HCT116 (cell line): ENCODE results near the gene CACNG6. TPM values are rescaled to one million over a fixed set of nuclear protein-coding genes. Genes with fewer than 3 reads are reported as not detected.

Experiments
- ATAC-seq: fragments of 200-7000 bp; cut with Tn5 transposase; 2 replicates; pipeline ENCODE4 v1.9.1; 2020; ENCODE audit warnings: mild to moderate bottlenecking, moderate library complexity
- BruUV-seq: library from RNA; stranded (reverse); fragments of 400-500 nt; replicated peaks from 2 replicates; lab custom pipeline; 2021; lab: Mats Ljungman, UMichigan
- CTCF ChIA-PET: fragments of 300-600 bp; sonication (Branson Sonifier 250); formaldehyde crosslinking; loops from one replicate; lab custom pipeline; 2021; ENCODE audit warnings: antibody characterized with exemption; lab: Charles Lee
- POLR2A ChIA-PET: fragments of 300-600, 350-600 bp; sonication (Branson Sonifier 250); formaldehyde crosslinking; loops from one replicate; lab custom pipeline; 2021; ENCODE audit warnings: antibody characterized with exemption; lab: Charles Lee
- RAD21 ChIA-PET, 2 experiments: fragments of 300-600 bp; sonication (Branson Sonifier 250); formaldehyde crosslinking; loops; one replicate each; lab custom pipeline; 2023; ENCODE audit warnings: low total read pairs in 2 of 2; ENCODE audit not compliant: uncharacterized antibody in 2 of 2, unreplicated experiment in 2 of 2, low non-redundant PET in 1 of 2; lab: Charles Lee
- DNase-seq: peaks from one replicate; pipeline ENCODE4 v3.0.0-alpha.2; 2010; ENCODE audit warnings: low read depth, low spot score
- H2AFZ ChIP-seq: fragments of 200-600 bp; shearing (Covaris generic), sonication (generic); 2 replicates; pipeline ENCODE4 v1.6.1; 2017; ENCODE audit warnings: low read depth, mixed run types, mixed read lengths, antibody characterized with exemption, low read length; ENCODE audit not compliant: poor library complexity, severe bottlenecking
- H3K27ac ChIP-seq: 2 replicates; pipeline ENCODE4 v1.5.1; 2012; ENCODE audit warnings: low read depth, low read length
- H3K27me3 ChIP-seq: fragments of 200-600 bp; sonication (generic); 2 replicates; pipeline ENCODE4 v1.6.1; 2016; ENCODE audit warnings: mixed run types, low read length, mixed read lengths; ENCODE audit not compliant: insufficient read depth
- H3K36me3 ChIP-seq, 2 experiments: fragments of 200-500 bp in 1 of 2; fragments of 200-600 bp in 1 of 2; sonication (Bioruptor generic) in 1 of 2; sonication (generic) in 1 of 2; 2 replicates each; pipeline versions ENCODE4 v1.5.1 to v1.6.1; 2014 to 2016; ENCODE audit warnings: low read length in 2 of 2, inconsistent platforms in 1 of 2, mixed read lengths in 1 of 2, mixed run types in 1 of 2; ENCODE audit not compliant: insufficient read depth in 2 of 2, control insufficient read depth in 1 of 2
- H3K4me1 ChIP-seq, 2 experiments: fragments of 200-600 bp in 1 of 2; sonication (generic) in 1 of 2; 2 replicates each; pipeline versions ENCODE4 v1.5.1 to v1.6.1; 2012 to 2017; ENCODE audit warnings: low read length in 2 of 2, inconsistent platforms in 1 of 2, mild to moderate bottlenecking in 1 of 2, mixed read lengths in 1 of 2, mixed run types in 1 of 2, moderate library complexity in 1 of 2; ENCODE audit not compliant: insufficient read depth in 2 of 2, control insufficient read depth in 1 of 2
- H3K4me2 ChIP-seq: fragments of 200-600 bp; sonication (generic); 2 replicates; pipeline ENCODE4 v1.6.1; 2017; ENCODE audit warnings: mixed run types, low read length, mixed read lengths
- H3K4me3 ChIP-seq, 2 experiments: fragments of 200-600 bp in 1 of 2; sonication (generic) in 1 of 2; replicated peaks in 1 of 2; 2 replicates each; pipeline ENCODE4 v1.5.1; 2011 to 2016; ENCODE audit warnings: low read length in 2 of 2, control low read depth in 1 of 2, low read depth in 1 of 2, mild to moderate bottlenecking in 1 of 2, mixed read lengths in 1 of 2, mixed run types in 1 of 2
- H3K79me2 ChIP-seq: fragments of 200-600 bp; sonication (generic); 2 replicates; pipeline ENCODE4 v1.6.1; 2017; ENCODE audit warnings: mild to moderate bottlenecking, mixed run types, low read length, moderate library complexity, mixed read lengths; ENCODE audit not compliant: insufficient read depth
- H3K9ac ChIP-seq: fragments of 200-600 bp; sonication (generic); 2 replicates; pipeline ENCODE4 v1.6.1; 2016; ENCODE audit warnings: low read length, mixed read lengths
- H3K9me2 ChIP-seq: fragments of 200-600 bp; sonication (generic), shearing (Covaris generic); 2 replicates; pipeline ENCODE4 v1.6.1; 2017; ENCODE audit warnings: mixed run types, mild to moderate bottlenecking, moderate library complexity; ENCODE audit not compliant: insufficient read depth
- H3K9me3 ChIP-seq, 2 experiments: fragments of 200-500 bp in 1 of 2; fragments of 200-600 bp in 1 of 2; sonication (Bioruptor generic) in 1 of 2; sonication (generic) in 1 of 2; 2 replicates each; pipeline ENCODE4 v1.6.1; 2014 to 2017; ENCODE audit warnings: low read length in 2 of 2, mixed read lengths in 2 of 2, inconsistent platforms in 1 of 2, low read depth in 1 of 2, mild to moderate bottlenecking in 1 of 2, mixed run types in 1 of 2, moderate library complexity in 1 of 2; ENCODE audit not compliant: control insufficient read depth in 1 of 2, insufficient read depth in 1 of 2
- H4K20me1 ChIP-seq: fragments of 200-600 bp; sonication (generic), shearing (Covaris generic); 2 replicates; pipeline ENCODE4 v1.6.1; 2017; ENCODE audit warnings: mixed run types, mild to moderate bottlenecking, moderate library complexity; ENCODE audit not compliant: insufficient read depth
- CBX3 ChIP-seq: IDR thresholded peaks from 2 replicates; pipeline ENCODE4 v1.6.1; 2012; ENCODE audit warnings: low read depth
- CEBPB ChIP-seq: IDR thresholded peaks from 2 replicates; pipeline ENCODE4 v1.6.1; 2012; ENCODE audit warnings: low read depth
- EGR1 ChIP-seq: IDR thresholded peaks from 2 replicates; pipeline ENCODE4 v1.6.1; 2012; ENCODE audit warnings: low read depth
- ELF1 ChIP-seq: IDR thresholded peaks from 2 replicates; pipeline ENCODE4 v1.6.1; 2012; ENCODE audit warnings: low read depth, borderline replicate concordance
- EZH2 ChIP-seq: fragments of 200-600 bp; sonication (generic); IDR thresholded peaks from 2 replicates; pipeline ENCODE4 v1.6.1; 2017; ENCODE audit warnings: antibody characterized with exemption, mixed run types
- EZH2phosphoT487 ChIP-seq: fragments of 200-600 bp; IDR thresholded peaks from 2 replicates; pipeline ENCODE4 v1.6.1; 2018; ENCODE audit warnings: antibody characterized with exemption, borderline replicate concordance
- FOSL1 ChIP-seq: IDR thresholded peaks from 2 replicates; pipeline ENCODE4 v1.6.1; 2012; ENCODE audit warnings: low read depth
- JUND ChIP-seq: IDR thresholded peaks from 2 replicates; pipeline ENCODE4 v1.6.1; 2012
- POLR2A ChIP-seq: IDR thresholded peaks from 2 replicates; pipeline ENCODE4 v1.7.0; 2011; ENCODE audit warnings: borderline replicate concordance; ENCODE audit not compliant: insufficient read depth, insufficient read length; ENCODE audit errors: extremely low read depth
- POLR2AphosphoS5 ChIP-seq: IDR thresholded peaks from 2 replicates; pipeline ENCODE4 v1.6.1; 2011; ENCODE audit warnings: mild to moderate bottlenecking, low read depth, low read length, moderate library complexity
- RAD21 ChIP-seq: IDR thresholded peaks from 2 replicates; pipeline ENCODE4 v1.6.1; 2012; ENCODE audit warnings: low read depth, mild to moderate bottlenecking
- SIN3A ChIP-seq: IDR thresholded peaks from 2 replicates; pipeline ENCODE4 v1.6.1; 2012; ENCODE audit warnings: low read depth
- SP1 ChIP-seq: IDR thresholded peaks from 2 replicates; pipeline ENCODE4 v1.6.1; 2012; ENCODE audit warnings: low read depth
- TCF7L2 ChIP-seq: IDR thresholded peaks from 2 replicates; pipeline ENCODE4 v1.7.0; 2011; ENCODE audit warnings: borderline replicate concordance, inconsistent platforms; ENCODE audit not compliant: insufficient read depth, insufficient read length; ENCODE audit errors: extremely low read depth
- ZFX ChIP-seq: fragments of 450-650 bp; IDR thresholded peaks from 2 replicates; pipeline ENCODE4 v1.6.1; 2017
- ZNF274 ChIP-seq: fragments of 200-500 bp; sonication (Bioruptor generic); IDR thresholded peaks from 2 replicates; pipeline ENCODE4 v1.6.1; 2014; ENCODE audit warnings: mild to moderate bottlenecking, low read depth, low read length, inconsistent platforms
- intact Hi-C: fragments of 100-400 bp; cut with micrococcal nuclease; formaldehyde crosslinking; loops from 2 replicates; pipeline ENCODE4 v1.10.0; 2022
- total RNA-seq: library from RNA; stranded (reverse); gene quantifications from one replicate; pipeline ENCODE4 v1.2.1, GENCODE V29; 2021; ENCODE audit not compliant: unreplicated experiment
- TF ChIP-seq, protein P1 (sequence below): IDR thresholded peaks from 2 replicates; pipeline ENCODE4 v1.6.1; 2012; ENCODE audit warnings: low read depth
- TF ChIP-seq, protein P2 (sequence below): IDR thresholded peaks from 2 replicates; pipeline ENCODE4 v1.6.1; 2011; ENCODE audit warnings: mild to moderate bottlenecking, low read length, moderate library complexity; ENCODE audit not compliant: insufficient replicate concordance; ENCODE audit errors: extremely low read depth
- TF ChIP-seq, protein P3 (sequence below): IDR thresholded peaks from 2 replicates; pipeline ENCODE4 v1.6.1; 2012
- TF ChIP-seq, protein P4 (sequence below), 3 experiments: fragments of 200-600 bp in 1 of 3; sonication (generic) in 1 of 3; IDR thresholded peaks in 2 of 3; conservative IDR thresholded peaks in 1 of 3; 2 replicates each; pipeline ENCODE4 v1.5.1; 2012 to 2017; ENCODE audit warnings: low read depth in 2 of 3, low read length in 2 of 3, antibody characterized with exemption in 1 of 3, borderline replicate concordance in 1 of 3, control low read depth in 1 of 3, mild to moderate bottlenecking in 1 of 3, mixed read lengths in 1 of 3, mixed run types in 1 of 3, moderate library complexity in 1 of 3; ENCODE audit not compliant: insufficient read depth in 1 of 3

CACNG6 gene
- total RNA-seq, 1 experiment from 2014 or later = 0.15 TPM

- RAD21 ChIA-PET = no interaction called here
- DNase-seq (no peak), ATAC-seq (no peak)
- CTCF ChIA-PET = interaction anchor here (1.2 kb wide), 1 partner anchor 27 kb away, joined by 3 read pairs; no protein-coding TSS in a partner anchor
- Histone ChIP-seq H3K36me3 (no peaks in the 10 kb centered on the region), H3K4me1 (peaks cover 0 to 2% of the 10 kb centered on the region in 2 experiments; a peak in 1 of 4 replicates), H4K20me1 (no peaks in the 10 kb centered on the region), H3K9me2 (no peaks in the 10 kb centered on the region), H3K9me3 (no peaks in the 10 kb centered on the region), H3K4me2 (no peak overlapping the region), H3K4me3 (no peak overlapping the region), H3K79me2 (no peaks in the 10 kb centered on the region), H3K27ac (no peak overlapping the region), H3K9ac (no peak overlapping the region), H2AFZ (no peak overlapping the region), H3K27me3 (no peaks in the 10 kb centered on the region)
- BruUV-seq = no TSS peak
- intact Hi-C loops = no loop called here
- POLR2A ChIA-PET = no interaction called here
- TF ChIP-seq CEBPB = no peak
- TF ChIP-seq CBX3 = no peak
- TF ChIP-seq RAD21 = no peak
- no peak for TF ChIP-seq SP1
- no peak for TF ChIP-seq POLR2A
- no peak for TF ChIP-seq EZH2
- no peak for TF ChIP-seq ZFX
- TF ChIP-seq, protein P1, sequence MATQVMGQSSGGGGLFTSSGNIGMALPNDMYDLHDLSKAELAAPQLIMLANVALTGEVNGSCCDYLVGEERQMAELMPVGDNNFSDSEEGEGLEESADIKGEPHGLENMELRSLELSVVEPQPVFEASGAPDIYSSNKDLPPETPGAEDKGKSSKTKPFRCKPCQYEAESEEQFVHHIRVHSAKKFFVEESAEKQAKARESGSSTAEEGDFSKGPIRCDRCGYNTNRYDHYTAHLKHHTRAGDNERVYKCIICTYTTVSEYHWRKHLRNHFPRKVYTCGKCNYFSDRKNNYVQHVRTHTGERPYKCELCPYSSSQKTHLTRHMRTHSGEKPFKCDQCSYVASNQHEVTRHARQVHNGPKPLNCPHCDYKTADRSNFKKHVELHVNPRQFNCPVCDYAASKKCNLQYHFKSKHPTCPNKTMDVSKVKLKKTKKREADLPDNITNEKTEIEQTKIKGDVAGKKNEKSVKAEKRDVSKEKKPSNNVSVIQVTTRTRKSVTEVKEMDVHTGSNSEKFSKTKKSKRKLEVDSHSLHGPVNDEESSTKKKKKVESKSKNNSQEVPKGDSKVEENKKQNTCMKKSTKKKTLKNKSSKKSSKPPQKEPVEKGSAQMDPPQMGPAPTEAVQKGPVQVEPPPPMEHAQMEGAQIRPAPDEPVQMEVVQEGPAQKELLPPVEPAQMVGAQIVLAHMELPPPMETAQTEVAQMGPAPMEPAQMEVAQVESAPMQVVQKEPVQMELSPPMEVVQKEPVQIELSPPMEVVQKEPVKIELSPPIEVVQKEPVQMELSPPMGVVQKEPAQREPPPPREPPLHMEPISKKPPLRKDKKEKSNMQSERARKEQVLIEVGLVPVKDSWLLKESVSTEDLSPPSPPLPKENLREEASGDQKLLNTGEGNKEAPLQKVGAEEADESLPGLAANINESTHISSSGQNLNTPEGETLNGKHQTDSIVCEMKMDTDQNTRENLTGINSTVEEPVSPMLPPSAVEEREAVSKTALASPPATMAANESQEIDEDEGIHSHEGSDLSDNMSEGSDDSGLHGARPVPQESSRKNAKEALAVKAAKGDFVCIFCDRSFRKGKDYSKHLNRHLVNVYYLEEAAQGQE = no peak
- TF ChIP-seq TCF7L2 = no peak
- no peak for TF ChIP-seq EGR1
- no peak for TF ChIP-seq FOSL1
- TF ChIP-seq ELF1 = no peak
- TF ChIP-seq SIN3A = no peak
- TF ChIP-seq, protein P2, sequence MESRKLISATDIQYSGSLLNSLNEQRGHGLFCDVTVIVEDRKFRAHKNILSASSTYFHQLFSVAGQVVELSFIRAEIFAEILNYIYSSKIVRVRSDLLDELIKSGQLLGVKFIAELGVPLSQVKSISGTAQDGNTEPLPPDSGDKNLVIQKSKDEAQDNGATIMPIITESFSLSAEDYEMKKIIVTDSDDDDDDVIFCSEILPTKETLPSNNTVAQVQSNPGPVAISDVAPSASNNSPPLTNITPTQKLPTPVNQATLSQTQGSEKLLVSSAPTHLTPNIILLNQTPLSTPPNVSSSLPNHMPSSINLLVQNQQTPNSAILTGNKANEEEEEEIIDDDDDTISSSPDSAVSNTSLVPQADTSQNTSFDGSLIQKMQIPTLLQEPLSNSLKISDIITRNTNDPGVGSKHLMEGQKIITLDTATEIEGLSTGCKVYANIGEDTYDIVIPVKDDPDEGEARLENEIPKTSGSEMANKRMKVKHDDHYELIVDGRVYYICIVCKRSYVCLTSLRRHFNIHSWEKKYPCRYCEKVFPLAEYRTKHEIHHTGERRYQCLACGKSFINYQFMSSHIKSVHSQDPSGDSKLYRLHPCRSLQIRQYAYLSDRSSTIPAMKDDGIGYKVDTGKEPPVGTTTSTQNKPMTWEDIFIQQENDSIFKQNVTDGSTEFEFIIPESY = no peak
- TF ChIP-seq, protein P3, sequence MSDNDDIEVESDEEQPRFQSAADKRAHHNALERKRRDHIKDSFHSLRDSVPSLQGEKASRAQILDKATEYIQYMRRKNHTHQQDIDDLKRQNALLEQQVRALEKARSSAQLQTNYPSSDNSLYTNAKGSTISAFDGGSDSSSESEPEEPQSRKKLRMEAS = no peak
- TF ChIP-seq, protein P4, sequence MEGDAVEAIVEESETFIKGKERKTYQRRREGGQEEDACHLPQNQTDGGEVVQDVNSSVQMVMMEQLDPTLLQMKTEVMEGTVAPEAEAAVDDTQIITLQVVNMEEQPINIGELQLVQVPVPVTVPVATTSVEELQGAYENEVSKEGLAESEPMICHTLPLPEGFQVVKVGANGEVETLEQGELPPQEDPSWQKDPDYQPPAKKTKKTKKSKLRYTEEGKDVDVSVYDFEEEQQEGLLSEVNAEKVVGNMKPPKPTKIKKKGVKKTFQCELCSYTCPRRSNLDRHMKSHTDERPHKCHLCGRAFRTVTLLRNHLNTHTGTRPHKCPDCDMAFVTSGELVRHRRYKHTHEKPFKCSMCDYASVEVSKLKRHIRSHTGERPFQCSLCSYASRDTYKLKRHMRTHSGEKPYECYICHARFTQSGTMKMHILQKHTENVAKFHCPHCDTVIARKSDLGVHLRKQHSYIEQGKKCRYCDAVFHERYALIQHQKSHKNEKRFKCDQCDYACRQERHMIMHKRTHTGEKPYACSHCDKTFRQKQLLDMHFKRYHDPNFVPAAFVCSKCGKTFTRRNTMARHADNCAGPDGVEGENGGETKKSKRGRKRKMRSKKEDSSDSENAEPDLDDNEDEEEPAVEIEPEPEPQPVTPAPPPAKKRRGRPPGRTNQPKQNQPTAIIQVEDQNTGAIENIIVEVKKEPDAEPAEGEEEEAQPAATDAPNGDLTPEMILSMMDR (IDR thresholded peaks at IDR 0.05 in 2 of 3, conservative IDR thresholded peaks at IDR 0.05 in 1 of 3; ENCODE audit: borderline replicate concordance in 1 of 3, insufficient read depth in 1 of 3, low read depth in 2 of 3, low read length in 2 of 3) = no peak
- TF ChIP-seq JUND = no peak
- no peak for TF ChIP-seq EZH2phosphoT487
- TF ChIP-seq POLR2AphosphoS5 = no peak
- no peak for TF ChIP-seq ZNF274
Observed at GRCh38 chr19:54002495-54003315, 11.3 kb downstream of the CACNG6 start.
